ENCODE data around the gene LPCAT3. TPM values are rescaled to one million over a fixed set of nuclear protein-coding genes. Genes with fewer than 3 reads are reported as not detected.

Gene LPCAT3
- total and polyA plus RNA-seq, 2 of the 13 experiments (the other 11 are each of a cell fraction or from before 2014, with no cell fraction given) = 44.5 to 64.3 TPM

- TF ChIP-seq ZNF280D (CRISPR knock-in tag; IDR thresholded peaks at IDR 0.05) (no peak), ZHX2 (IDR thresholded peaks at IDR 0.05; ENCODE audit: low read depth) (0 out of 2 replicates have a peak, but pooled peaks have one; percentile 29), ZHX2 (CRISPR knock-in tag; IDR thresholded peaks at IDR 0.05; ENCODE audit: borderline replicate concordance) (no peak), ZNF788 (CRISPR knock-in tag; IDR thresholded peaks at IDR 0.05; ENCODE audit: borderline replicate concordance) (no peak; the same call in 1 of the 2 replicates), SALL2 (CRISPR knock-in tag; IDR thresholded peaks at IDR 0.05) (peak; percentile 76; the same call in 1 of the 2 replicates), ARNT2 (CRISPR knock-in tag; IDR thresholded peaks at IDR 0.05; ENCODE audit: low read depth) (peak; percentile 25; the same call in 1 of the 2 replicates), MYC (CRISPR knock-in tag; IDR thresholded peaks at IDR 0.05; ENCODE audit: borderline replicate concordance) (peak; percentile 42; the same call in 1 of the 2 replicates), SP5 (CRISPR knock-in tag; IDR thresholded peaks at IDR 0.05; ENCODE audit: borderline replicate concordance, low read depth) (0 out of 2 replicates have a peak, but pooled peaks have one; percentile 77), POLR2AphosphoS5 (IDR thresholded peaks at IDR 0.05; ENCODE audit: low read depth, low read length) (peak; percentile 89), CENPBD1 (CRISPR knock-in tag; IDR thresholded peaks at IDR 0.05; ENCODE audit: borderline replicate concordance, low read depth) (no peak), SP140L (CRISPR knock-in tag; IDR thresholded peaks at IDR 0.05; ENCODE audit: borderline replicate concordance) (no peak), BRD4 (CRISPR knock-in tag; IDR thresholded peaks at IDR 0.05) (no peak), SRF (IDR thresholded peaks at IDR 0.05; ENCODE audit: low read depth, low read length) (no peak), YEATS4 (CRISPR knock-in tag; IDR thresholded peaks at IDR 0.05; ENCODE audit: borderline replicate concordance) (peak; percentile 67; the same call in 1 of the 2 replicates), HNF4A (CRISPR knock-in tag; IDR thresholded peaks at IDR 0.05) (peak; percentile 9; the same call in 1 of the 2 replicates), SP2 (CRISPR knock-in tag; IDR thresholded peaks at IDR 0.05) (peak; percentile 69), ATF2 (CRISPR knock-in tag; IDR thresholded peaks at IDR 0.05) (peak; percentile 54; the same call in 1 of the 2 replicates), TRIM24 (CRISPR knock-in tag; IDR thresholded peaks at IDR 0.05) (no peak)
These were observed 72.0 kb downstream of the LPCAT3 start (continued) for GRCh38 chr12:6946033-6946919.

Data from HepG2 (cell line).